IMR-90 (cell line): ENCODE results near the gene BAZ1A.

Experiments
- BHLHE40 ChIP-seq: fragments of 150-350 bp; IDR thresholded peaks from 2 replicates; pipeline ENCODE4 v1.6.1; 2016; ENCODE audit warnings: mild to moderate bottlenecking, low read depth, low read length
- POLR2A ChIP-seq: IDR thresholded peaks from 2 replicates; pipeline ENCODE4 v1.6.1; 2012; ENCODE audit warnings: mild to moderate bottlenecking, low read depth, low read length
- RFX5 ChIP-seq: IDR thresholded peaks from 2 replicates; pipeline ENCODE4 v1.8.0; 2012; ENCODE audit warnings: low read depth, mild to moderate bottlenecking, low read length, moderate library complexity
- SMC3 ChIP-seq: fragments of 150-350 bp; IDR thresholded peaks from 2 replicates; pipeline ENCODE4 v1.6.1; 2016; ENCODE audit warnings: low read depth, mild to moderate bottlenecking, antibody characterized with exemption, low read length, moderate library complexity
- TF ChIP-seq, protein P1 (sequence below): conservative IDR thresholded peaks from 2 replicates; pipeline ENCODE4 v1.5.1; 2012; ENCODE audit warnings: mild to moderate bottlenecking, low read depth, low read length, improper control_type of control experiment

DNA sequence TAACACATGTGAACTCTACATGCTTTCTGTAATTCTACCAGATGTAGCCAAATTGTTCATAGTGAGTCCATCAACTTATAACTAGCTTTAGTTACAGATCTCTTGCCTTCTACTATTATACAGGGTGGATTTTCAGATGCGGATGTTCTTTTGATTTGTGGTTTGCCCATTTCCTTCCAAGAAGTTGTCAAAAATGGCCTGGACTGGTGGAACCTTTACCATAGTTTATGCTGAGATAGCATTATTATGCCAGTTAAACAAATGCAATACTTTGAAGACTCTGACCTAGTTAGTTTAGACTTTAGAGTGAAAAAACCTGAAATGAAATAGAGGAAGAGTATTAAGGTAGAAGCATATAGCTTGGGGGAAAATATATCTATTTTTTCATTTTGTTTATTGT lies 133.3 kb downstream of the BAZ1A start:
- TF ChIP-seq BHLHE40, result no peak
- TF ChIP-seq, protein P1, sequence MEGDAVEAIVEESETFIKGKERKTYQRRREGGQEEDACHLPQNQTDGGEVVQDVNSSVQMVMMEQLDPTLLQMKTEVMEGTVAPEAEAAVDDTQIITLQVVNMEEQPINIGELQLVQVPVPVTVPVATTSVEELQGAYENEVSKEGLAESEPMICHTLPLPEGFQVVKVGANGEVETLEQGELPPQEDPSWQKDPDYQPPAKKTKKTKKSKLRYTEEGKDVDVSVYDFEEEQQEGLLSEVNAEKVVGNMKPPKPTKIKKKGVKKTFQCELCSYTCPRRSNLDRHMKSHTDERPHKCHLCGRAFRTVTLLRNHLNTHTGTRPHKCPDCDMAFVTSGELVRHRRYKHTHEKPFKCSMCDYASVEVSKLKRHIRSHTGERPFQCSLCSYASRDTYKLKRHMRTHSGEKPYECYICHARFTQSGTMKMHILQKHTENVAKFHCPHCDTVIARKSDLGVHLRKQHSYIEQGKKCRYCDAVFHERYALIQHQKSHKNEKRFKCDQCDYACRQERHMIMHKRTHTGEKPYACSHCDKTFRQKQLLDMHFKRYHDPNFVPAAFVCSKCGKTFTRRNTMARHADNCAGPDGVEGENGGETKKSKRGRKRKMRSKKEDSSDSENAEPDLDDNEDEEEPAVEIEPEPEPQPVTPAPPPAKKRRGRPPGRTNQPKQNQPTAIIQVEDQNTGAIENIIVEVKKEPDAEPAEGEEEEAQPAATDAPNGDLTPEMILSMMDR, result no peak
- TF ChIP-seq RFX5, result no peak
- TF ChIP-seq SMC3, result no peak
- TF ChIP-seq POLR2A, result no peak
